Tongue (tissue), 2 donors: ENCODE data around the gene CCDC136. TPM values are rescaled to one million over a fixed set of nuclear protein-coding genes. Genes with fewer than 3 reads are reported as not detected.

ENCODE experiments used
- DNase-seq: peaks from one replicate; pipeline ENCODE4 v3.0.0-alpha.2; 2015
- total RNA-seq: library from RNA; depleted of rRNA; stranded (reverse); fragments of >200 nt; gene quantifications from one replicate; pipeline ENCODE4 v1.2.3, GENCODE V29; 2014

CCDC136 gene
- total RNA-seq: 16.4 TPM

GRCh38 chr7:128791121-128791971 is at the start of gene CCDC136:
Gene CCDC136 (plus strand): TSS chr7:128791968. CDS start chr7:128792412, 444 bp downstream.
- DNase-seq: peak; percentile 75

DNA sequence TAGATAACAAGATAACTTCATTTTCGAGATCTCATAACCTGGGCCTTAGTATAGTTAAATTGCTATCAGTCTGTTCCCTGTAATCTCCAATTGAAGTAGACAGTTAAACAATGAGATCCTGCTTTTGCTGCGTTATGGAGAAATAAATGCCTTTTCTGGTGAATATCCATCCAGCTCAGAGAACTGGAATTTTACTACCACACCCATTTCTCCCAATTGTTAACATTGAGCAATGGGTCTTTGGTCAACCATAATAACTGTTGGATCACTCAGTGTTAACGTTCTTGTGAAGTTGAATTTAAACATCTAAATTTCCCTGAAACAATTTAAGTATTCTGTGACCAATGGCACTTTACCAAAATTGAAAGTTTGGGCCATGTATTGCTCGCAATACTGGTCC is 49.6 kb upstream of the CCDC136 start:
- no peak for DNase-seq

- no peak for DNase-seq
These were observed 48.5 kb upstream of the CCDC136 start for GRCh38 chr7:128743112-128743772.

GRCh38 chr7:128744366-128744905 is 47.3 kb upstream of the CCDC136 start:
- no peak for DNase-seq

- DNase-seq: no peak
These were observed 46.1 kb upstream of the CCDC136 start for GRCh38 chr7:128745706-128746105.

GRCh38 chr7:128747327-128748079 is 44.3 kb upstream of the CCDC136 start:
- no peak for DNase-seq

- DNase-seq: no peak
These were observed 39.5 kb upstream of the CCDC136 start for GRCh38 chr7:128752251-128752650.

DNA sequence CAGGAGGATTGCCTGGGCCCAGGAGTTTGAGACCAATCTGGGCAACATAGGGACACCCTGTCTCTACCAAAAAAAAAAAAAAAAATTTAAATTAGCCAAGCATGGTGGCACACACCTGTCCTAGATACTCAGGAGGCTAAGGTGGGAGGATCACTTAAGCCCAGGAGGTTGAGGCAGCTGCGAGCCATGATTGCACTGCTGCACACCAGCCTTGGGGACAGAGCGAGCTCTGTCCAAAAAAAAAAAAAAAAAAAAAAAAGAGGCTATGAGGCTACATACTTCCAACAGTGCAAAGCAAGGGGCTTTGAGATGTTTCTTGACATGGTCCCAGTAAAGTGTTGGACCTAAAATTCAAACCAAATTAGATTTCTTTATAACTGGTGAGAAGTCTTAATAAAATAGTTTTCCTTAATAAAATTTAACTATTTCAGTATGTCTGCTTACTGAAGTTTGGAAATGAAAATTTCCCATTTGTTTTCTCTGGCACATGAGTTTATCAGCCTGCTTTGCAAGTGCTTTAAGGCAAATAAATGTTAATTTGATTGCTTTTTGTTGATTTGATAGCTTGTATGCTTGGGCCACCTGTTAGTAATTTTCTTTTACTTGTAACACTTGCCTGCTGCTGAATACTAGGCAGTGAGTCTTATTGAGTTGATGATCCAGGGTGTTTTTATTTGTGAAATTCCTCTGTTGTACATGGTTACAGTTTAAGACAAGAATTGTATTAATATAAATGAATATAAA is 36.5 kb upstream of the CCDC136 start:
- peak; percentile 47 for DNase-seq

DNA sequence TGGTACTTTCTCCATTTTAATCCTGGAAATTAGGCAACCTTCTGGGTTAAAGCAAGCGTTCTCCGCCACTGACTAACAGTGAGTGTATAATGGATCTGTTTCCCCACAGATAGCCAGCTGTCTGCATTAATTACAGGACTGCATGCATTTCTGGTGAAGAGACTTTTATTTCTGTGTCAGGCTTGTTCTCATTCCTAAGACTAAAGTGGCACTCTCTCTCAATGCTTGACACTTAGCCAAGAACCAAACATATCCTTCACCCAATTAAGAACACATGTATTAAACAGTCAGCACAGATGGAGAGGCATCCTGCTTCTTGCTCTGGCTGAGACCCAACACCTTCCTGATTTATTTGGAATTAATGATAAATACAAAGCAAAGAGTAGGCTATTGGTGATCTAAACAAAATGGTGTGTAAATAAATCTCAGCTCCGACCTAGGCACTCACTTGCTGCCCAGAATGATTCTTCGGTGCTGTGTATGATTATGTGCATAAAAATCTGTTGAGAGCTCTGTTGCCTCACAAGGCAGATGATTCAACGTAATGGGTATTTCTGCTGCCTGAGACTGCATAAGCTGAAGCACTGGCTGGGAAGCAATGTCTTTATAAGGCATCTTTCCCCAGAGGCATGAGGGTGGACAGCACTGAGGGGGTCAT is 35.8 kb upstream of the CCDC136 start:
- peak; percentile 87 for DNase-seq

DNA sequence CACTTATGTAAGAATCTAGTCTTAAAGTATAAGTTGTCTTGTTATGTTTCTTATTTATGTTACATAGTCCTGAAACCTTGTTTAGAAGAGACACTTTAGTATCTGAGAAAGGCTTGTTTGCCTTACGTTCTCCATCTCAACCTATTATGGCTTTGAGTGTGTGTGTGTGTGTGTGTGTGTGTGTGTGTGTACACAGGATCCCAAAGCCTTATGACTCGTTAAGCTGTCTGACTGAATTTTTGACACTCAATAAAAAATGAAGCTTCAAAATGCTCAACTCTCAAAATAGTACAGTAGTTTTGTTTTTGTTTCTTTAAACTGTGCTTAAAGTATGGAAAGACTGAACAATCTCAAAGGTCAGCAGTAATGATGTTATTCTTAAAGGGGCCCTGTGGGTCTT is 34.6 kb upstream of the CCDC136 start:
- no peak for DNase-seq

GRCh38 chr7:128758553-128758952 is 33.2 kb upstream of the CCDC136 start:
- no peak for DNase-seq

GRCh38 chr7:128759242-128759641 is 32.5 kb upstream of the CCDC136 start:
- DNase-seq: no peak

GRCh38 chr7:128763541-128763940 is 28.2 kb upstream of the CCDC136 start:
- DNase-seq: no peak

- no peak for DNase-seq
These were observed 24.2 kb upstream of the CCDC136 start for GRCh38 chr7:128767475-128768110.

- DNase-seq: no peak
These were observed 21.5 kb upstream of the CCDC136 start for GRCh38 chr7:128770233-128770632.

- DNase-seq: no peak
These were observed 18.2 kb upstream of the CCDC136 start for GRCh38 chr7:128773604-128774003.

DNA sequence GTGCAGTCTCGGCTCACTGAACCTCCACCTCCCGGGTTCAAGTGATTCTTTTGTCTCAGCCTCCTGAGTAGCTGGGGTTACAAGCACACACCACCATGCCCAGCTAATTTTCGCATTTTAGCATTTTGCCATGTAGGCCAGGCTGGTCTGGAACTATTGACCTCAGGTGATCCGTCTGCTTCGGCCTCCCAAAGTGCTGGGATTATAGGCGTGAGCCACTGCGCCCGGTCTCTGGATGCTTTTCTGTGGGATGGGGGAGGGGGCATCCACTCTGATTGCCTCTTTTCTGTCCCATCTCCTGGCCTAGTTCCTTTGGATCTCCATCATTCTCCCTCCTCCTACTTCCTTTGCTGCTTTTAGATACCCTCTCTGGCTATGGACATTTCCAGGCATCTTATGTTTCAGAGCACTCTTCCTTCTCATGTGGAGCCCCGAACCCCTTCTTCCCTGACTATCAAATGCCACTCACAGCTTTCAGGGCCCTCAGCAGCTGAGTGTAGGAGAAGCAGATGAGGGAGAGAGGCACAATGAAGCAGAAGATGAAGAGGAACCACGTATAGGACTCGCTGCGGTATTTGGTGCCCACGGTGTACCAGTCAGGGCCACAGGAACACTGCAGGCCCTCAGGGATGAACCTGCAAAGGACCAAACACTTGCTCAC is 17.6 kb upstream of the CCDC136 start:
- DNase-seq: no peak

- no peak for DNase-seq
These were observed 16.8 kb upstream of the CCDC136 start for GRCh38 chr7:128774921-128775320.

DNA sequence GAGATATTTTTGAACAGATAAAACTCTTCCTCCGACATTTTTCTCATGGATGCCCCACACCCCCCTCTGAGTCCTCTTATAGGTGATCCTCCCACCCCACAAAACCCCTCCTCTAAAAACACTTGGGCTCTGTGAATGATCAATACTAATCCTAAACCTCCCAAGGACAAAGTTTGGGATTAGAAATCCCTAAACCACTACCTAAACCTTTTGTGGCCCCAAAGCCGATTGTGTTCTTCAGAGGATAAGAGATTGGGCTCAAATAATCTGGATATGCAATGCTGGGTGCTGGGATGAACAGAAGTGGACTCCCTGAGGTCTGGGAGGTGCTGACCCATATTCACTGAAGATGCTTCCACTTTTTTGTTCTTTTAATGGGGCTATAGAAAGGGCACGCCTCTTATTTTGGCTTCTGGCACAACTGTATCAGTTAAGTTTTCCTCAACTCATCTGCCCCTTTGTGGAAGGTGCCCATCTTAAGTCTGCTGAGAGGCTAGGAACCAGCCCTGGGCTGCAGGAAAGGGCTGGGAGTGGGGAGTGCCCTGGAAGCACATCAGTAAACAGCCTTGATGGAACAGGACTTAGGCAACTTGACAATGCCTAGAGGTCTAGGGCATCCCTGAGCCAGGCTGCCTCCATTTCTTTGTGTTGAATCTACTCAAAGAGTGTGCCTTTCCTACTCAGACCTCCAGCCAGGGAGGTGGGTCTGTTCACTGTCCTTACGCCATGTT is 15.9 kb upstream of the CCDC136 start, which contains the start of gene OPN1SW:
TSS of gene OPN1SW (minus strand) at position 51 of the 731 bp plus-strand sequence. CDS start at position 38, 13 bp downstream.
- DNase-seq: no peak
